Upper lobe of left lung (tissue), 4 donors: ENCODE data around the gene MARS1.

Experiments
- CTCF ChIP-seq, 6 experiments: fragments of 450-650 bp in 4 of 6; fragments of 200-600 bp in 2 of 6; sonication (generic) in 2 of 6; IDR thresholded peaks; one replicate each; pipeline ENCODE4 v1.5.1; 2016 to 2019; ENCODE audit warnings: antibody characterized with exemption in 6 of 6
- EP300 ChIP-seq, 4 donors: sonication (generic); formaldehyde crosslinking; IDR thresholded peaks; one replicate each; pipeline ENCODE4 v1.5.1; 2017; ENCODE audit warnings: antibody characterized with exemption in 4 of 4, control low read depth in 2 of 4
- POLR2A ChIP-seq, 4 donors: fragments of 450-650 bp; IDR thresholded peaks; one replicate each; pipeline ENCODE4 v1.5.1; 2016 to 2017; ENCODE audit warnings: antibody characterized with exemption in 4 of 4, mild to moderate bottlenecking in 2 of 4
- POLR2AphosphoS5 ChIP-seq, 2 donors: sonication (generic); formaldehyde crosslinking; IDR thresholded peaks; one replicate each; pipeline ENCODE4 v1.5.1; 2017; ENCODE audit warnings: antibody characterized with exemption in 2 of 2

GRCh38 chr12:57450057-57450456 lies 37.8 kb upstream of the MARS1 start:
- TF ChIP-seq CTCF (IDR thresholded peaks at IDR 0.05) (no peak), POLR2A (IDR thresholded peaks at IDR 0.05) (no peak), EP300 (IDR thresholded peaks at IDR 0.05) (no peak), POLR2AphosphoS5 (IDR thresholded peaks at IDR 0.05) (no peak)
